Trophoblast cell (in vitro differentiated cells and primary cell): Measurements from ENCODE around the gene NDE1.
A peak's percentile ranks its signal among the peaks of the same experiment; 100 is the strongest.

Source experiments
- DNase-seq, 2 donors: peaks; one replicate each; pipeline ENCODE4 v3.0.0-alpha.2; 2016
- H2AFZ ChIP-seq: 2 replicates; pipeline ENCODE4 v1.6.1; 2013; ENCODE audit warnings: low read length, moderate library complexity, mild to moderate bottlenecking; ENCODE audit not compliant: insufficient read depth, poor library complexity
- H2AK5ac ChIP-seq: 2 replicates; pipeline ENCODE4 v1.6.1; 2013; ENCODE audit warnings: mild to moderate bottlenecking, low read length
- H2BK120ac ChIP-seq: 2 replicates; pipeline ENCODE4 v1.6.1; 2013; ENCODE audit warnings: low read length, mild to moderate bottlenecking, moderate library complexity; ENCODE audit not compliant: insufficient read depth, poor library complexity
- H2BK12ac ChIP-seq: 2 replicates; pipeline ENCODE4 v1.6.1; 2013; ENCODE audit warnings: mild to moderate bottlenecking, low read length, moderate library complexity
- H2BK5ac ChIP-seq: 2 replicates; pipeline ENCODE4 v1.6.1; 2013; ENCODE audit warnings: low read length, low read depth, moderate library complexity, mild to moderate bottlenecking; ENCODE audit not compliant: poor library complexity
- H3K14ac ChIP-seq: 2 replicates; pipeline ENCODE4 v1.6.1; 2013; ENCODE audit warnings: mild to moderate bottlenecking, low read length
- H3K18ac ChIP-seq: 2 replicates; pipeline ENCODE4 v1.6.1; 2013; ENCODE audit warnings: mild to moderate bottlenecking, low read length
- H3K23ac ChIP-seq: 2 replicates; pipeline ENCODE4 v1.6.1; 2013; ENCODE audit warnings: low read length
- H3K27ac ChIP-seq: 2 replicates; pipeline ENCODE4 v1.5.1; 2013; ENCODE audit warnings: low read depth, mild to moderate bottlenecking, inconsistent platforms, low read length, moderate library complexity
- H3K27me3 ChIP-seq: 2 replicates; pipeline ENCODE4 v1.6.1; 2013; ENCODE audit warnings: inconsistent platforms, mild to moderate bottlenecking, low read length, moderate library complexity; ENCODE audit not compliant: insufficient read depth
- H3K36me3 ChIP-seq, 2 experiments: 1 replicate in 1 of 2; 2 replicates in 1 of 2; pipeline ENCODE4 v1.6.1; 2013; ENCODE audit warnings: low read length in 2 of 2, mild to moderate bottlenecking in 2 of 2, moderate library complexity in 1 of 2; ENCODE audit not compliant: insufficient read depth in 2 of 2, control insufficient read depth in 1 of 2
- H3K4ac ChIP-seq: 2 replicates; pipeline ENCODE4 v1.6.1; 2013; ENCODE audit warnings: low read depth, mild to moderate bottlenecking, low read length, moderate library complexity
- H3K4me1 ChIP-seq, 2 experiments: 1 replicate in 1 of 2; 2 replicates in 1 of 2; pipeline ENCODE4 v1.6.1; 2013; ENCODE audit warnings: low read length in 2 of 2, mild to moderate bottlenecking in 2 of 2, moderate library complexity in 1 of 2; ENCODE audit not compliant: insufficient read depth in 2 of 2, control insufficient read depth in 1 of 2
- H3K4me2 ChIP-seq: 2 replicates; pipeline ENCODE4 v1.6.1; 2013; ENCODE audit warnings: inconsistent platforms, mild to moderate bottlenecking, low read length, moderate library complexity
- H3K4me3 ChIP-seq: 2 replicates; pipeline ENCODE4 v1.5.1; 2013; ENCODE audit warnings: mild to moderate bottlenecking, low read depth, low read length, inconsistent platforms
- H3K79me1 ChIP-seq: one replicate; pipeline ENCODE4 v1.6.1; 2013; ENCODE audit warnings: low read length
- H3K79me2 ChIP-seq: 2 replicates; pipeline ENCODE4 v1.6.1; 2013; ENCODE audit warnings: low read length, mild to moderate bottlenecking; ENCODE audit not compliant: control insufficient read depth, insufficient read depth, poor library complexity
- H3K9ac ChIP-seq: 2 replicates; pipeline ENCODE4 v1.6.1; 2013; ENCODE audit warnings: mild to moderate bottlenecking, low read length
- H3K9me3 ChIP-seq: 2 replicates; pipeline ENCODE4 v1.6.1; 2013; ENCODE audit warnings: low read depth, mild to moderate bottlenecking, control low read depth, inconsistent platforms, low read length; ENCODE audit not compliant: insufficient read depth
- H4K12ac ChIP-seq: 2 replicates; pipeline ENCODE4 v1.6.1; 2013; ENCODE audit warnings: low read depth, mild to moderate bottlenecking, low read length, moderate library complexity
- H4K8ac ChIP-seq: 2 replicates; pipeline ENCODE4 v1.6.1; 2013; ENCODE audit warnings: low read depth, mild to moderate bottlenecking, low read length, moderate library complexity
- H4K91ac ChIP-seq: one replicate; pipeline ENCODE4 v1.6.1; 2013; ENCODE audit warnings: low read depth, mild to moderate bottlenecking, low read length, moderate library complexity
- WGBS: extraction: QIAGEN DNeasy Blood & Tissue Kit; methylation state at CpG from one replicate; pipeline ENCODE4 v1.1.7; 2013; ENCODE audit warnings: missing lambda C conversion rate; ENCODE audit not compliant: insufficient read length, insufficient coverage; ENCODE audit errors: extremely low coverage; 5-methylcytosine and 5-hydroxymethylcytosine counted together

Gene NDE1

DNA sequence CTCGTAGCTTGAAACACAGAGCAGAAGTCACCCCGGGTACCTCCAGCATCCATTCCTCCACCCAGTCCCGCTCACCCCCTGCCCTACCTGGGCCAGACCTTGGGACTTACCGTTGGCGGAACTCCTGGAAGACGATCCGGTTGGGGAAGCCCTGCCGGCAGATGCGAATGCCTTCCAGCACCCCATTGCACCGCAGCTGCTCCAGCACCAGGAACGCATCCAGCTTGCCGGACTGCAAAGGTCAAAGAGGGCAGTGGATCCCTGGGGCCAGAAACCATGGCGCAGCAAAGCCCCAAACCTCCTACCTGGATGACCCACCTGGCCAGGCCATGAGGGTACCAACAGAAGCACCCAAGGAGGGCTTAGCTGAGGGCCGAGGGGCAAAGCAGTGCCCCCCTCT is 97.9 kb downstream of the NDE1 start:
- Histone ChIP-seq H3K14ac (no peak overlapping the region), H2BK5ac (no peak overlapping the region), H3K4me3 (no peak overlapping the region), H4K12ac (no peak overlapping the region), H3K9ac (no peak overlapping the region), H3K18ac (no peak overlapping the region), H3K79me2 (no peaks in the 10 kb centered on the region), H2BK120ac (no peak overlapping the region), H2BK12ac (no peak overlapping the region), H3K4ac (no peak overlapping the region), H3K23ac (no peak overlapping the region), H3K9me3 (no peaks in the 10 kb centered on the region), H3K36me3 (no peaks in the 10 kb centered on the region), H3K4me1 (no peaks in the 10 kb centered on the region), H3K79me1 (no peaks in the 10 kb centered on the region), H2AK5ac (no peak overlapping the region), H3K4me2 (no peak overlapping the region), H3K27me3 (no peaks in the 10 kb centered on the region), H3K27ac (no peak overlapping the region), H2AFZ (no peak overlapping the region), H4K8ac (no peak overlapping the region), H4K91ac (no peak overlapping the region)
- WGBS: no CpG with 5 or more reads among the region's 14 CpGs
- no peak for DNase-seq

DNA sequence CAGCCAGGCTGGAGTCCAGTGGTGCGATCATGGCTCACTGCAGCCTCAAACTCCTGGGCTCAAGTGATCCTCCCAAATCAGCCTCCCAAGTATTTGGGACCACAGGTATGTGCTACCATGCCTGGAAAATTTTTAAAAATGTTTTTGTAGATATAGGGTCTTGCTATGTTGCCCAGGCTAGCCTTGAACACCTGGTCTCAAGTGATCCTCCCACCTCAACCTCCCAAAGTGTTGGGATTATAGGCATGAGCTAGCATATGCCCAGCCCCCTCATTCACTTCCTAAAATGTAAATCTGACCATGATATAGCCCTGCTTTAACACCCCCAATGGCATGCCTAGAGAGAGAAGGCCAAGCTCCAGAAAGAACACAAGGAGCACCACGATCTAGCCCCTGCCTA is 98.6 kb downstream of the NDE1 start:
- Histone ChIP-seq H2AFZ (no peak overlapping the region), H3K14ac (no peak overlapping the region), H3K4ac (no peak overlapping the region), H2BK5ac (no peak overlapping the region), H2BK120ac (no peak overlapping the region), H3K9me3 (no peaks in the 10 kb centered on the region), H3K36me3 (no peaks in the 10 kb centered on the region), H3K4me1 (no peaks in the 10 kb centered on the region), H3K79me1 (no peaks in the 10 kb centered on the region), H3K18ac (no peak overlapping the region), H3K9ac (no peak overlapping the region), H3K27ac (no peak overlapping the region), H3K4me2 (no peak overlapping the region), H2AK5ac (no peak overlapping the region), H4K8ac (no peak overlapping the region), H4K91ac (no peak overlapping the region), H3K4me3 (no peak overlapping the region), H2BK12ac (no peak overlapping the region), H3K23ac (no peak overlapping the region), H3K27me3 (no peaks in the 10 kb centered on the region), H4K12ac (no peak overlapping the region), H3K79me2 (no peaks in the 10 kb centered on the region)
- no peak for DNase-seq
- no CpG with 5 or more reads among the region's 2 CpGs for WGBS

DNA sequence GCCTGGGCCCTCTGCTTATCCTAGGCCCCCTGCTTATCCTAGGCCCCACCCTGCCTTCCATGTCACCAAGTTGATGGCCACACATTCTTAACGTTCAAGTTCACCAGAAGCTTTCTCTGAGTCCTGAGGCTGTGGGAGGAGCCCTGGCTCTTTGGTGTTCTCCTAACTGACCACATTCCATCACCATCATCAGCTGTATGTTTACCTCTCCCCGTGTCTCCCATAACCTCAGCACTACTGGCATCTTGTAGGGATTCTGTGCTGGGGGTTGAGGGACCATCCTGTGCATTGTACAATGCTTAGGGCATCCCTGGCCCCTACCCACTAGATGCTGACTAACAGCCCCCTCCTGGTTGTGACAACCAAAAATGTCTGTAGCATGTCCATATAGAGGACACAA is 99.3 kb downstream of the NDE1 start:
- peak overlapping the region; percentile 56 for H3K9ac ChIP-seq
- no peak overlapping the region for H2BK5ac ChIP-seq
- no peak overlapping the region for H2BK12ac ChIP-seq
- no peak overlapping the region for H4K8ac ChIP-seq
- no peak overlapping the region for H3K4me2 ChIP-seq
- H3K79me1 ChIP-seq: no peaks in the 10 kb centered on the region
- DNase-seq: peak; percentile 32 to 48
- H3K79me2 ChIP-seq: no peaks in the 10 kb centered on the region
- no peaks in the 10 kb centered on the region for H3K4me1 ChIP-seq
- H3K14ac ChIP-seq: no peak overlapping the region
- no peak overlapping the region for H3K27ac ChIP-seq
- no peaks in the 10 kb centered on the region for H3K36me3 ChIP-seq
- no peak overlapping the region for H2AFZ ChIP-seq
- no peak overlapping the region for H3K4ac ChIP-seq
- no peak overlapping the region for H3K23ac ChIP-seq
- H3K27me3 ChIP-seq: no peaks in the 10 kb centered on the region
- H4K91ac ChIP-seq: no peak overlapping the region
- no peak overlapping the region for H3K18ac ChIP-seq
- no peak overlapping the region for H2AK5ac ChIP-seq
- H4K12ac ChIP-seq: no peak overlapping the region
- no peak overlapping the region for H2BK120ac ChIP-seq
- no peaks in the 10 kb centered on the region for H3K9me3 ChIP-seq
- no CpG with 5 or more reads among the region's 2 CpGs for WGBS
- H3K4me3 ChIP-seq: no peak overlapping the region

DNA sequence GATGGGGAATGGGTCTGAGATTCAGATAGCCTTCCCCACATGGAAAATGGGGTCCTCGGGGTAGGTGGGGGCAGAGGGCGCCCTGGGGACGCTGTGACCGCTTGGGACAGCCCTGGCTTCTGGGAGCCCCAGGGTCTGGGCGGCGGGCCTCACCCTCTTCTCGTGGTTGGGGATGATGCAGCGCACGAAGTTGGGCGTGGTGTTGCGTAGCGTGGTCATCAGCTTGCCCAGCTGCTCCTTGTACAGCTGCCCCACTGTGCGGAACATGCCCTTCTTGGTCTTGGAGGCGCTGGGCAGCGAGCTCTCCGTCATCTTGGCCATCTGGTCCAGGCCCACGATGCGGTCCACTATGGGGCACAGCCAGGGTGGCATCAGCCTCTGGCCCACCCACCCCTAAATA is 99.9 kb downstream of the NDE1 start:
- no peak overlapping the region for H2BK120ac ChIP-seq
- no peak overlapping the region for H4K8ac ChIP-seq
- no peak overlapping the region for H3K4ac ChIP-seq
- no peaks in the 10 kb centered on the region for H3K9me3 ChIP-seq
- H3K27ac ChIP-seq: no peak overlapping the region
- H3K36me3 ChIP-seq: no peaks in the 10 kb centered on the region
- H2AFZ ChIP-seq: no peak overlapping the region
- no peak overlapping the region for H3K23ac ChIP-seq
- H3K79me2 ChIP-seq: no peaks in the 10 kb centered on the region
- no peak overlapping the region for H2BK5ac ChIP-seq
- H4K12ac ChIP-seq: no peak overlapping the region
- H3K4me1 ChIP-seq: no peaks in the 10 kb centered on the region
- DNase-seq: no peak
- no peaks in the 10 kb centered on the region for H3K79me1 ChIP-seq
- no peak overlapping the region for H2BK12ac ChIP-seq
- H3K9ac ChIP-seq: no peak overlapping the region
- WGBS: no CpG with 5 or more reads among the region's 18 CpGs
- H4K91ac ChIP-seq: no peak overlapping the region
- H3K27me3 ChIP-seq: no peaks in the 10 kb centered on the region
- H3K4me3 ChIP-seq: no peak overlapping the region
- H3K14ac ChIP-seq: no peak overlapping the region
- H3K18ac ChIP-seq: no peak overlapping the region
- no peak overlapping the region for H3K4me2 ChIP-seq
- H2AK5ac ChIP-seq: no peak overlapping the region
